ENCODE results near the gene NAA20.

DNA sequence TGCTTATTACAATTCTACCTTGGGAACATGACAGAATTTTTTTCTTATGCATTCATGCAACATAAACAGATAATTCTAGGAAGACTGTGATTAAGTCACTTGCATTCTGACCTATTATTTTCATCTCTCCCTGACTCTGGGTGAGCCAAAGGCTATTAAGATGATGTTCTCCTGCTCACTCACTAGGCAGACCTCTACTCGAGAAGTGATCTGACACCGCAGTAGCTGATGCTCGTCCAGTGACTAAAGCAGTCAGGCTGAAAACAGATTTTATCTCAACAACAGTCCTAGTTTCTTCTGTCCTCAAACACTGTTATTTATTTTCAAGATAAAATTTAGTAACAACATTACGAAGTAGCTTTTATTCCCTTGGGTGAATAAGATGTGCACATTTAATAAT is 17.3 kb downstream of the NAA20 start:
- TF ChIP-seq REST (IDR thresholded peaks at IDR 0.05; ENCODE audit: borderline replicate concordance), result no peak
- no peak for TF ChIP-seq REST (CRISPR knock-in tag; IDR thresholded peaks at IDR 0.05; ENCODE audit: low read depth)
- TF ChIP-seq, protein P1, sequence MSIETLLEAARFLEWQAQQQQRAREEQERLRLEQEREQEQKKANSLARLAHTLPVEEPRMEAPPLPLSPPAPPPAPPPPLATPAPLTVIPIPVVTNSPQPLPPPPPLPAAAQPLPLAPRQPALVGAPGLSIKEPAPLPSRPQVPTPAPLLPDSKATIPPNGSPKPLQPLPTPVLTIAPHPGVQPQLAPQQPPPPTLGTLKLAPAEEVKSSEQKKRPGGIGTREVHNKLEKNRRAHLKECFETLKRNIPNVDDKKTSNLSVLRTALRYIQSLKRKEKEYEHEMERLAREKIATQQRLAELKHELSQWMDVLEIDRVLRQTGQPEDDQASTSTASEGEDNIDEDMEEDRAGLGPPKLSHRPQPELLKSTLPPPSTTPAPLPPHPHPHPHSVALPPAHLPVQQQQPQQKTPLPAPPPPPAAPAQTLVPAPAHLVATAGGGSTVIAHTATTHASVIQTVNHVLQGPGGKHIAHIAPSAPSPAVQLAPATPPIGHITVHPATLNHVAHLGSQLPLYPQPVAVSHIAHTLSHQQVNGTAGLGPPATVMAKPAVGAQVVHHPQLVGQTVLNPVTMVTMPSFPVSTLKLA (conservative IDR thresholded peaks at IDR 0.05), result no peak
- TF ChIP-seq GTF2F1 (IDR thresholded peaks at IDR 0.05; ENCODE audit: low read depth, low read length), result no peak
- no peak for TF ChIP-seq CTCF (IDR thresholded peaks at IDR 0.05 in 2 of 3, conservative IDR thresholded peaks at IDR 0.05 in 1 of 3; ENCODE audit: insufficient read depth in 2 of 3, low read depth in 1 of 3, low read length in 3 of 3)
- no peak for TF ChIP-seq HMGXB4 (CRISPR knock-in tag; IDR thresholded peaks at IDR 0.05)
- no peak for TF ChIP-seq ELF1 (tag; IDR thresholded peaks at IDR 0.05)
- no peak for TF ChIP-seq POLR2AphosphoS5 (IDR thresholded peaks at IDR 0.05; ENCODE audit: control insufficient read depth, insufficient read depth, low read depth, low read length)
- TF ChIP-seq SMARCC2 (IDR thresholded peaks at IDR 0.05; ENCODE audit: low read depth), result no peak
- no peak for TF ChIP-seq L3MBTL2 (IDR thresholded peaks at IDR 0.05)
- no peak for TF ChIP-seq EZH2 (IDR thresholded peaks at IDR 0.05; ENCODE audit: borderline replicate concordance, low read depth, low read length)

All from K562 (cell line).